ENCODE measurements around the gene PUSL1. TPM values are rescaled to one million over a fixed set of nuclear protein-coding genes. Genes with fewer than 3 reads are reported as not detected.

PUSL1 gene
- total and polyA plus RNA-seq, 2 of the 13 experiments (the other 11 are each of a cell fraction or from before 2014, with no cell fraction given), result 8.3 to 22.2 TPM

- peak; percentile 62 for TF ChIP-seq ZGPAT (CRISPR knock-in tag; IDR thresholded peaks at IDR 0.05)
- no peak for TF ChIP-seq ZNF24 (IDR thresholded peaks at IDR 0.05)
- peak; percentile 92 for TF ChIP-seq ZNF263 (CRISPR knock-in tag; IDR thresholded peaks at IDR 0.05)
- TF ChIP-seq MYC (CRISPR knock-in tag; IDR thresholded peaks at IDR 0.05; ENCODE audit: borderline replicate concordance), result peak; percentile 28
- TF ChIP-seq ASH2L (IDR thresholded peaks at IDR 0.05; ENCODE audit: insufficient read length, low read depth, low read length), result no peak
- TF ChIP-seq ATAD3A (CRISPR knock-in tag; IDR thresholded peaks at IDR 0.05), result no peak
- TF ChIP-seq ZNF646 (CRISPR knock-in tag; IDR thresholded peaks at IDR 0.05), result no peak
- TF ChIP-seq, protein P1, sequence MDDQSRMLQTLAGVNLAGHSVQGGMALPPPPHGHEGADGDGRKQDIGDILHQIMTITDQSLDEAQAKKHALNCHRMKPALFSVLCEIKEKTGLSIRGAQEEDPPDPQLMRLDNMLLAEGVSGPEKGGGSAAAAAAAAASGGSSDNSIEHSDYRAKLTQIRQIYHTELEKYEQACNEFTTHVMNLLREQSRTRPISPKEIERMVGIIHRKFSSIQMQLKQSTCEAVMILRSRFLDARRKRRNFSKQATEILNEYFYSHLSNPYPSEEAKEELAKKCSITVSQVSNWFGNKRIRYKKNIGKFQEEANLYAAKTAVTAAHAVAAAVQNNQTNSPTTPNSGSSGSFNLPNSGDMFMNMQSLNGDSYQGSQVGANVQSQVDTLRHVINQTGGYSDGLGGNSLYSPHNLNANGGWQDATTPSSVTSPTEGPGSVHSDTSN (CRISPR knock-in tag; IDR thresholded peaks at IDR 0.05; ENCODE audit: borderline replicate concordance), result no peak
- peak; percentile 41; the same call in 1 of the 2 replicates for TF ChIP-seq DMAP1 (CRISPR knock-in tag; IDR thresholded peaks at IDR 0.05)
- TF ChIP-seq CBX2 (IDR thresholded peaks at IDR 0.05; ENCODE audit: low read depth, low read length), result no peak
- TF ChIP-seq CBX2 (CRISPR knock-in tag; IDR thresholded peaks at IDR 0.05; ENCODE audit: low read depth), result no peak
- no peak for TF ChIP-seq TCF7L2 (IDR thresholded peaks at IDR 0.05; ENCODE audit: low read depth, low read length)
- TF ChIP-seq ZNF34 (CRISPR knock-in tag; IDR thresholded peaks at IDR 0.05; ENCODE audit: borderline replicate concordance), result no peak
- TF ChIP-seq ZNF724P (CRISPR knock-in tag; IDR thresholded peaks at IDR 0.05; ENCODE audit: borderline replicate concordance), result no peak
- no peak for TF ChIP-seq CBX5 (CRISPR knock-in tag; IDR thresholded peaks at IDR 0.05; ENCODE audit: borderline replicate concordance)
- no peak for TF ChIP-seq FOXP1 (IDR thresholded peaks at IDR 0.05)
- peak; percentile 23; the same call in 1 of the 2 replicates for TF ChIP-seq FOXP1 (CRISPR knock-in tag; IDR thresholded peaks at IDR 0.05)
- TF ChIP-seq ZNF547 (CRISPR knock-in tag; IDR thresholded peaks at IDR 0.05), result 0 out of 2 replicates have a peak, but pooled peaks have one; percentile 29
- peak; percentile 30; the same call in 1 of the 2 replicates for TF ChIP-seq MXD4 (CRISPR knock-in tag; IDR thresholded peaks at IDR 0.05)
- peak; percentile 98 for TF ChIP-seq ZNF772 (CRISPR knock-in tag; IDR thresholded peaks at IDR 0.05)
- no peak; the same call in 1 of the 2 replicates for TF ChIP-seq ZBTB7A (CRISPR knock-in tag; IDR thresholded peaks at IDR 0.05)
- TF ChIP-seq MLLT10 (CRISPR knock-in tag; IDR thresholded peaks at IDR 0.05), result no peak
- no peak for TF ChIP-seq MIER3 (CRISPR knock-in tag; IDR thresholded peaks at IDR 0.05; ENCODE audit: borderline replicate concordance)
Measured at GRCh38 chr1:1281533-1282321, 26.7 kb upstream of the PUSL1 start (continued).

Measured in HepG2 (cell line).